ENCODE data around the gene HCN3. TPM values are rescaled to one million over a fixed set of nuclear protein-coding genes. Genes with fewer than 3 reads are reported as not detected.

HCN3 gene
- total and polyA plus RNA-seq, 2 of the 13 experiments (the other 11 are each of a cell fraction or from before 2014, with no cell fraction given): 2.4 to 10.2 TPM

- TF ChIP-seq ZNF724P (CRISPR knock-in tag; IDR thresholded peaks at IDR 0.05; ENCODE audit: borderline replicate concordance) (no peak), ZFP36 (IDR thresholded peaks at IDR 0.05; ENCODE audit: borderline replicate concordance, low read depth, low read length, partially characterized antibody) (no peak), POLR2G (IDR thresholded peaks at IDR 0.05; ENCODE audit: low read depth, low read length) (peak; percentile 84), ADNP (CRISPR knock-in tag; IDR thresholded peaks at IDR 0.05) (no peak), ZNF652 (CRISPR knock-in tag; IDR thresholded peaks at IDR 0.05; ENCODE audit: borderline replicate concordance, low read depth) (no peak), SETDB1 (CRISPR knock-in tag; IDR thresholded peaks at IDR 0.05; ENCODE audit: borderline replicate concordance) (no peak), ZNF441 (CRISPR knock-in tag; IDR thresholded peaks at IDR 0.05; ENCODE audit: borderline replicate concordance) (no peak), HOXA5 (CRISPR knock-in tag; IDR thresholded peaks at IDR 0.05) (peak; percentile 86; the same call in 1 of the 2 replicates), PBX3 (CRISPR knock-in tag; IDR thresholded peaks at IDR 0.05; ENCODE audit: borderline replicate concordance) (no peak), SNRNP70 (IDR thresholded peaks at IDR 0.05; ENCODE audit: low read depth, low read length) (no peak), YY1 (IDR thresholded peaks at IDR 0.05; ENCODE audit: insufficient read depth, insufficient replicate concordance, low read depth, low read length) (peak; percentile 91), ZNF318 (CRISPR knock-in tag; IDR thresholded peaks at IDR 0.05) (peak; percentile 21; the same call in 1 of the 2 replicates), ZNF841 (CRISPR knock-in tag; IDR thresholded peaks at IDR 0.05; ENCODE audit: borderline replicate concordance) (no peak), SIX1 (CRISPR knock-in tag; IDR thresholded peaks at IDR 0.05; ENCODE audit: borderline replicate concordance) (no peak), HNF4A (CRISPR knock-in tag; IDR thresholded peaks at IDR 0.05) (peak; percentile 7; the same call in 1 of the 2 replicates), NCOR1 (IDR thresholded peaks at IDR 0.05; ENCODE audit: borderline replicate concordance, low read length) (no peak), FOXA3 (CRISPR knock-in tag; IDR thresholded peaks at IDR 0.05) (peak; percentile 31; the same call in 1 of the 2 replicates), NFIC (IDR thresholded peaks at IDR 0.05; ENCODE audit: low read length) (no peak)
Observed at GRCh38 chr1:155255243-155256007, 21.8 kb upstream of the HCN3 start, which contains the start of gene ENTREP3 (continued).
